ENCODE results near the gene MAPK1.

DNA sequence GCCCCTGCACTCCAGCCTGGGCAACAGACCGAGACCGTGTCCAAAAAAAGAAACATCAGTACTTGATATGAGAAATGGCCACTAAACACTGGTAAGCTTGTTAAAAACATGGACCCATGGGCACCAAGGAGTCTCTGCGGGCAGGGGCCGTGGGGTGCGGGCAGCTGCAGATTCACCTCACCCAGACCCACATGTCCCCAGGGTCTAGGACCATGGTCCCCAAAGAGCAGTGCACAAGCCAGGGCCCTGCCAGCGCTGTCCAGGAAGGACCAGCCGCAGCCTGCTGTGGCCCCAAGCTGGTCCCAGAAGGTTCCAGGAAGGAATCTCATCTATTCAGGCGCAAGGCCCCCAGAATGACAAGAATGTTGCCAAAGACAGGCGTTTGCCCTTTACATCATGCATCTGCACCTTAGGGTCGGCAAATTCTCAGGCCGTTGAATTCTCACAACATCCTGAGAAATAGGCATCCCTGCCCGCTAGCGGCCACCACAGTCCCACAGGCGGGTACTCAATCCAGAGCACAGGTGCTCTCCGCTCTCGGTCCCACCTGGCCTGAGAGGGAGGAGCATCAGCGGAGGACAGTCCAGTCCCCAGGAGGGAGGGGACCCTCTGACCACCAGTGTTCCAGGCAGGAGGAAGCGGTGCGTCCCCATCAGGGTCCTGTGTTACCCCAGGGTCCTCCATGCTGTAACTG, 141.3 kb downstream of the MAPK1 start:
- no peak for TF ChIP-seq CTCF (IDR thresholded peaks at IDR 0.05)
- no peak for TF ChIP-seq POLR2AphosphoS5 (IDR thresholded peaks at IDR 0.05)
- no peak for TF ChIP-seq POLR2A (IDR thresholded peaks at IDR 0.05; ENCODE audit: low read depth)

Measured in esophagus muscularis mucosa (tissue), 3 donors.